Measurements from ENCODE around the gene PDZK1IP1.

The PDZK1IP1 gene

GRCh38 chr1:47137198-47137597 lies 52.6 kb downstream of the PDZK1IP1 start, which contains the start of gene CYP4A22:
Gene CYP4A22 (plus strand): TSS chr1:47137441. CDS start chr1:47137486, 45 bp downstream.
- H3K9me3 ChIP-seq (ENCODE audit: control insufficient read depth, low read length), result no peaks in the 10 kb centered on the region
- no peaks in the 10 kb centered on the region for H3K79me2 ChIP-seq
- no peak within 1 kb of the TSS for H2AFZ ChIP-seq
- no peaks in the 10 kb centered on the region for H3K4me1 ChIP-seq
- H3K27ac ChIP-seq, result no peak within 1 kb of the TSS
- H3K4me3 ChIP-seq (ENCODE audit: low read depth, low read length), result no peak within 1 kb of the TSS
- TF ChIP-seq CTCF (IDR thresholded peaks at IDR 0.05), result no peak
- no peaks in the 10 kb centered on the region for H3K27me3 ChIP-seq (ENCODE audit: control insufficient read depth, insufficient read depth, low read length)
- no peak within 1 kb of the TSS for H3K9ac ChIP-seq
- no peak within 1 kb of the TSS for H3K4me2 ChIP-seq (ENCODE audit: low read length)
- no peaks in the 10 kb centered on the region for H3K36me3 ChIP-seq (ENCODE audit: control insufficient read depth, insufficient read depth, low read length)
